ENCODE data around the gene RNF166. TPM values are rescaled to one million over a fixed set of nuclear protein-coding genes. Genes with fewer than 3 reads are reported as not detected.

The RNF166 gene
- total RNA-seq, 2 donors from 2014 or later = 11.6 to 30.3 TPM

DNA sequence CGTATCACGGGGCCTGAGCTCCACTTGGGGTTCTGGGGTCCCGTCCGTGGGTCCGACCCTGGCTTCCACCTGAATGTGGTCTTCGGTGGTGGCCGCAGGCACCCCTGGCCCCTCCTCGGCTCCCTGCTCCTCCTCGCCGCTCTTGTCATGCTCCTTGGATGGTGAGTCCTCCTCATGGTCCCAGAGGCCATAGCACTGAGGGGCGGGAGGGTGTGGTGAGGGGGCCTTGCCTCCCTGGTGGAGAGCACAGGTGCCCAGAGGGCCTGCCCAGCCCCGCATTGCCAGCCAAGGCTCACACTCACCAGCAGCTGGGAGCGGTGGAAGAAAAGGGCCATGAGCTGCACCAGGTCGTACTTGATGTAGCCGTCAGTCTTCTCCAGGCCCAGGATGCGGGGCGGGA is 15.0 kb upstream of the RNF166 start:
- Histone ChIP-seq H3K4me3 (no peak overlapping the region), H3K27me3 (replicated peaks; ENCODE audit: insufficient read depth) (no peaks in the 10 kb centered on the region), H3K9me3 (no peaks in the 10 kb centered on the region), H3K4me1 (replicated peaks) (no peaks in the 10 kb centered on the region), H3K27ac (no peak overlapping the region), H3K36me3 (peaks cover 35 to 49% of the 10 kb centered on the region in 2 donors)
- TF ChIP-seq CTCF (IDR thresholded peaks at IDR 0.05) (no peak), POLR2A (IDR thresholded peaks at IDR 0.05) (no peak), POLR2AphosphoS5 (IDR thresholded peaks at IDR 0.05) (no peak)
- WGBS = 94% methylated on average over 17 of the region's 17 CpGs
- DNase-seq (ENCODE audit: low spot score) = no peak
- intact Hi-C loops (cut with DNase I) = no loop called here

DNA sequence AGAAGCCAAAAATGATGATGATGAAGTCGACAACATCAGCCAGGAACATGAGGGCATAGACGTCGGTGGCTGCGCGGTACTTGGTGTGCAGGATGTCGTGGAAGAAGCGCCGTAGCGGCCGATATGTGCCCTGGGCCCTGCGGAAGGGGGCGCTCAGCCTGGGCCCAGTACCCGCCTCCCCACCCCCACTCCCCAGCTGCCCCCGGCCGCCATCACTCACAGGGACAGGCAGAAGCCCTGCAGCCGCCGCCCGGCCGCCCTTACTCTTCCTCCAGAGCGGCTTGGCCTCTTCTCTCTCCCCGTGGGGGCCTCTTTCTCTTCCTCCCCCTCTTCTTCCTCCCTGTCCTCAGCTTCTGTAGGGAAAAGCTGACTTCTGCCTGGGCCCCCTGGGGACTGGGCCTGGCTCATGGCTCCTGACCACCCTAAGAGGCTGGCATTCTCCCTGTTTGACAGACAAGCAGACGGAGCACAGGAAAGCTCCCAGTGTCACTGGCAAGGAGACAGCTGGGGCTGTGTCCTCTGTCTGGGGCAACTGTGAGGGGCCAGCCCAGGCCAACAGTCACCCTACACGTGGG is 14.3 kb upstream of the RNF166 start:
- H3K9me3 ChIP-seq = no peaks in the 10 kb centered on the region
- WGBS = 92% methylated on average over 23 of the region's 23 CpGs
- H3K36me3 ChIP-seq = peaks cover 29 to 49% of the 10 kb centered on the region in 2 donors
- H3K27me3 ChIP-seq (replicated peaks; ENCODE audit: insufficient read depth) = no peaks in the 10 kb centered on the region
- intact Hi-C loops (cut with DNase I) = no loop called here
- no peaks in the 10 kb centered on the region for H3K4me1 ChIP-seq (replicated peaks)
- no peak for DNase-seq (ENCODE audit: low spot score)
- H3K27ac ChIP-seq = no peak overlapping the region
- no peak for TF ChIP-seq POLR2AphosphoS5 (IDR thresholded peaks at IDR 0.05)
- no peak for TF ChIP-seq POLR2A (IDR thresholded peaks at IDR 0.05)
- no peak for TF ChIP-seq CTCF (IDR thresholded peaks at IDR 0.05)
- H3K4me3 ChIP-seq = no peak overlapping the region

GRCh38 chr16:88719933-88720296 is 13.7 kb upstream of the RNF166 start:
- H3K36me3 ChIP-seq = peaks cover 29 to 49% of the 10 kb centered on the region in 2 donors
- intact Hi-C loops (cut with DNase I) = no loop called here
- H3K9me3 ChIP-seq = no peaks in the 10 kb centered on the region
- DNase-seq (ENCODE audit: low spot score) = no peak
- H3K27ac ChIP-seq = no peak overlapping the region
- H3K4me3 ChIP-seq = no peak overlapping the region
- H3K27me3 ChIP-seq (replicated peaks; ENCODE audit: insufficient read depth) = no peaks in the 10 kb centered on the region
- 92% methylated on average over 19 of the region's 19 CpGs for WGBS
- TF ChIP-seq POLR2A (IDR thresholded peaks at IDR 0.05) = no peak
- TF ChIP-seq POLR2AphosphoS5 (IDR thresholded peaks at IDR 0.05) = no peak
- no peaks in the 10 kb centered on the region for H3K4me1 ChIP-seq (replicated peaks)

- Histone ChIP-seq H3K4me1 (replicated peaks) (no peaks in the 10 kb centered on the region), H3K36me3 (peaks cover 29 to 50% of the 10 kb centered on the region in 2 donors), H3K27ac (no peak overlapping the region), H3K27me3 (replicated peaks; ENCODE audit: insufficient read depth) (no peaks in the 10 kb centered on the region), H3K4me3 (no peak overlapping the region), H3K9me3 (no peaks in the 10 kb centered on the region)
- intact Hi-C loops (cut with DNase I) = no loop called here
- TF ChIP-seq CTCF (IDR thresholded peaks at IDR 0.05) = no peak
- TF ChIP-seq POLR2A (IDR thresholded peaks at IDR 0.05) = no peak
- no peak for TF ChIP-seq POLR2AphosphoS5 (IDR thresholded peaks at IDR 0.05)
- no peak for DNase-seq (ENCODE audit: low spot score)
- 86% methylated on average over 25 of the region's 29 CpGs for WGBS
Observed at GRCh38 chr16:88719267-88719932, 13.2 kb upstream of the RNF166 start.

DNA sequence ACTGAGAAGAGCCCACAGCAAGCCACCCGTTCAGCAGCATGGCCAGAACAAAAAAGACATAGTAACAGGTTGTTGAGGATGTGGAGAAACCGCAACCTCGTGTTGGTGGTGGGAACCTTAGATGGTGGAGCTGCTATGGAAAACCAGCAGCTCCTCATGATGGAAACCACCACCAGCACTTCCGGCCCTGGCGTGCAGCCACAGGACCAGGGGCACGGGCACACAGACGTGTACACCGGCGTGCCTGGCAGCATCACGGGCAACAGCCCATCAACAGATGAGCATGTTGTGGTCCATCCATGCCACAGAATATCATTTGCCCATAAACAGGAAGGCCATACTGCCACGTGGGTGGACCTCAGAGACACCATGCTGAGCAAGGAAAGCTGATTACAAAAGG is 12.0 kb upstream of the RNF166 start:
- no peaks in the 10 kb centered on the region for H3K4me1 ChIP-seq (replicated peaks)
- H3K27ac ChIP-seq = no peak overlapping the region
- 87% methylated on average over 11 of the region's 11 CpGs for WGBS
- no peaks in the 10 kb centered on the region for H3K9me3 ChIP-seq
- H3K27me3 ChIP-seq (replicated peaks; ENCODE audit: insufficient read depth) = no peaks in the 10 kb centered on the region
- TF ChIP-seq CTCF (IDR thresholded peaks at IDR 0.05) (no peak), POLR2AphosphoS5 (IDR thresholded peaks at IDR 0.05) (no peak), POLR2A (IDR thresholded peaks at IDR 0.05) (no peak)
- peaks cover 29 to 51% of the 10 kb centered on the region in 2 donors for H3K36me3 ChIP-seq
- intact Hi-C loops (cut with DNase I) = no loop called here
- no peak overlapping the region for H3K4me3 ChIP-seq
- DNase-seq (ENCODE audit: low spot score) = no peak

Measured in prostate gland (tissue), 2 donors.